Measurements from ENCODE around the gene ZMIZ1.

GRCh38 chr10:79098061-79098460 lies 29.3 kb downstream of the ZMIZ1 start:
- TF ChIP-seq CTCF (IDR thresholded peaks at IDR 0.05) = no peak
- TF ChIP-seq ZFX (IDR thresholded peaks at IDR 0.05; ENCODE audit: borderline replicate concordance) = no peak
